Prostate gland (tissue), 2 donors: Measurements from ENCODE around the gene HTR7. TPM values are rescaled to one million over a fixed set of nuclear protein-coding genes. Genes with fewer than 3 reads are reported as not detected.

ENCODE experiments used
- DNase-seq: peaks from one replicate; pipeline ENCODE4 v3.0.0-alpha.2; 2019; ENCODE audit warnings: low spot score
- H3K27ac ChIP-seq, 2 donors: fragments of 200-600 bp; sonication (generic); 2 replicates each; pipeline ENCODE4 v1.5.1; 2017 to 2019
- H3K27me3 ChIP-seq: fragments of 200-600 bp; sonication (generic); replicated peaks from 2 replicates; pipeline ENCODE4 v1.5.1; 2019; ENCODE audit not compliant: insufficient read depth
- H3K36me3 ChIP-seq, 2 donors: fragments of 200-600 bp; sonication (generic); 1 replicate in 1 of 2; 2 replicates in 1 of 2; pipeline versions ENCODE4 v1.5.1 to v1.8.1; 2017 to 2019
- H3K4me1 ChIP-seq: fragments of 200-600 bp; sonication (generic); replicated peaks from 2 replicates; pipeline ENCODE4 v1.5.1; 2019
- H3K4me3 ChIP-seq, 2 donors: fragments of 200-600 bp; sonication (generic); 2 replicates each; pipeline ENCODE4 v1.5.1; 2017 to 2019
- H3K9me3 ChIP-seq: fragments of 200-600 bp; sonication (generic); 2 replicates; pipeline ENCODE4 v1.5.1; 2017
- POLR2A ChIP-seq: fragments of 450-650 bp; IDR thresholded peaks from one replicate; pipeline ENCODE4 v1.6.1; 2016; ENCODE audit warnings: antibody characterized with exemption, mild to moderate bottlenecking
- POLR2AphosphoS5 ChIP-seq: sonication (generic); formaldehyde crosslinking; IDR thresholded peaks from one replicate; pipeline ENCODE4 v1.6.1; 2017; ENCODE audit warnings: antibody characterized with exemption
- WGBS: methylation state at CpG from one replicate; pipeline ENCODE4 v1.1.5; 2018; 5-methylcytosine and 5-hydroxymethylcytosine counted together
- intact Hi-C: fragments of 100-400 bp; cut with DNase I; formaldehyde crosslinking; loops from one replicate; pipeline ENCODE4 v1.14.2; 2022
- total RNA-seq, 2 donors: library from RNA; depleted of rRNA; stranded (reverse); fragments of >200 nt; gene quantifications; one replicate each; pipeline ENCODE4 v1.1.0, GENCODE V29; 2016
- TF ChIP-seq, protein P1 (sequence below), 4 experiments: fragments of 200-600 bp in 2 of 4; fragments of 450-650 bp in 2 of 4; sonication (generic) in 2 of 4; IDR thresholded peaks; 1 replicate in 3 of 4; 2 replicates in 1 of 4; pipeline ENCODE4 v1.5.1; 2016 to 2019; ENCODE audit warnings: antibody characterized with exemption in 4 of 4, mild to moderate bottlenecking in 2 of 4, moderate library complexity in 2 of 4

The HTR7 gene
- total RNA-seq, 2 donors from 2014 or later = 0.77 to 3.5 TPM

DNA sequence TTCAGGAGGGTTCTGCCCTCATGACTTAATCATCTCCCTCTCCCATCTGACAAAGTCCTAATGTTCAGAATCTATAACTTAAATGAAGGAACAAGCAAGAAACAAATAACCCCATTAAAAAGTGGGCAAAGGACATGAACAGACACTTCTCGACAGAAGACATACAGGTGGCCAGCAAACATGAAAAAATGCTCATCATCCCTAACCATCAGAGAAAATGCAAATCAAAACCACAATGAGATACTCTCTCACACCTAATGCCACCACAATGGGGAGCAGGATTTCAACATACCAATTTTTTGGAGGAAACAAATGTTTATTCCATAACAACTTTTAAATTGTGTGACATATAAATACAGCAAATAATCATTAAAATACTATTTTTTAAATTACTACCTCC lies 3.0 kb upstream of the HTR7 start:
- Histone ChIP-seq H3K36me3 (no peaks in the 10 kb centered on the region), H3K4me1 (no peaks in the 10 kb centered on the region), H3K4me3 (no peak overlapping the region), H3K27me3 (no peaks in the 10 kb centered on the region), H3K27ac (no peak overlapping the region), H3K9me3 (no peaks in the 10 kb centered on the region)
- WGBS = 85% methylated on average over 1 of the region's 1 CpG
- no peak for DNase-seq
- TF ChIP-seq, protein P1, sequence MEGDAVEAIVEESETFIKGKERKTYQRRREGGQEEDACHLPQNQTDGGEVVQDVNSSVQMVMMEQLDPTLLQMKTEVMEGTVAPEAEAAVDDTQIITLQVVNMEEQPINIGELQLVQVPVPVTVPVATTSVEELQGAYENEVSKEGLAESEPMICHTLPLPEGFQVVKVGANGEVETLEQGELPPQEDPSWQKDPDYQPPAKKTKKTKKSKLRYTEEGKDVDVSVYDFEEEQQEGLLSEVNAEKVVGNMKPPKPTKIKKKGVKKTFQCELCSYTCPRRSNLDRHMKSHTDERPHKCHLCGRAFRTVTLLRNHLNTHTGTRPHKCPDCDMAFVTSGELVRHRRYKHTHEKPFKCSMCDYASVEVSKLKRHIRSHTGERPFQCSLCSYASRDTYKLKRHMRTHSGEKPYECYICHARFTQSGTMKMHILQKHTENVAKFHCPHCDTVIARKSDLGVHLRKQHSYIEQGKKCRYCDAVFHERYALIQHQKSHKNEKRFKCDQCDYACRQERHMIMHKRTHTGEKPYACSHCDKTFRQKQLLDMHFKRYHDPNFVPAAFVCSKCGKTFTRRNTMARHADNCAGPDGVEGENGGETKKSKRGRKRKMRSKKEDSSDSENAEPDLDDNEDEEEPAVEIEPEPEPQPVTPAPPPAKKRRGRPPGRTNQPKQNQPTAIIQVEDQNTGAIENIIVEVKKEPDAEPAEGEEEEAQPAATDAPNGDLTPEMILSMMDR (IDR thresholded peaks at IDR 0.05) = no peak
- TF ChIP-seq POLR2AphosphoS5 = no peak
- no peak for TF ChIP-seq POLR2A
- intact Hi-C loops = no loop called here

DNA sequence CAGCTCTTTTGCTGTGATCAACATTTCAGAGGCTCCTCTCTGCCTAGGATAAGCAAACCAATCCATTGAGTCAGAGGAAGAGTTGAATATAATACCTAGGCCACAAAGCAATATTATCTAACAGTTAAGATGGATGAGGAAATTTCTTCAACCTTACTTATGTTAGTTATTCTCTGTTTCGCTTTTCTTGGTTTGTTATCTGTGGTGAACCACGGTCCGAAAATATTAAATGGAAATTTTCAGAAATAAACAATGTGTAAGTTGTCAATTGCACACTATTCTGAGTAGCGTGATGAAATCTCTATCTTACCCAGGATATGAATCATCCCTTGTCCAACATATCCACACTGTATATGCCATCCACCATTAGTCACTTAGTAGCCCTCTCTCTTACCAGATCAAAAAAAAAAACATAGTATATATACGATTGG lies 1.5 kb upstream of the HTR7 start:
- Histone ChIP-seq H3K36me3 (no peaks in the 10 kb centered on the region), H3K27ac (no peak overlapping the region), H3K9me3 (no peaks in the 10 kb centered on the region), H3K27me3 (no peaks in the 10 kb centered on the region), H3K4me1 (no peaks in the 10 kb centered on the region), H3K4me3 (no peak overlapping the region)
- TF ChIP-seq, protein P1 (IDR thresholded peaks at IDR 0.05) = no peak
- TF ChIP-seq POLR2AphosphoS5 = no peak
- TF ChIP-seq POLR2A = no peak
- no peak for DNase-seq
- WGBS = 82% methylated on average over 5 of the region's 5 CpGs
- intact Hi-C loops = loop anchor here (10.0 kb wide), 1 partner anchor 105 kb away; no protein-coding TSS in a partner anchor

DNA sequence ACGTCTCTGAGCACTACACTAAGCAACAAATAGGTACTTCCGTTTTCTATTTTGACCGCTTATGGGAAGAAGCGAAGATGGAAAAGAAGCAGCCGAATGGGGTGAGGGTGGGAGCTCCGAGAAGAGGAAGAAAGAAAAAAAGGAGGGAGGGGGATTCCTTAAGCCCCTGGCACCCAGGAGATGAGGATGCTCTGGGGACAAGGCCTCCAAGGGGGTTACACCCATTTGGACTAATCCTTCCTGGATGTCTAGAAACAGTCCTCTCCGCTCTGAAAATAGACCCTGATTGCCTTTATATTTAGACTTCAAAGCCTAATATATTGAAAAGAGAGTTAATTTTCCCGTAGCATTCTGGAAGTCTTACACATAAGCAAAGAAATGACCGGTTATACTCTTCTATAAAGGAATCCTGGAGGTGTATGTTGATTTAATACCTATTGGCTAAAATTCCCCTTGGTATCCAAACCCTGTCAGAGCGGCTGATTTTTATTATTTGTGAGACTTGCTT lies 676 bp upstream of the HTR7 start:
- DNase-seq = no peak
- H3K27me3 ChIP-seq = no peaks in the 10 kb centered on the region
- H3K9me3 ChIP-seq = no peaks in the 10 kb centered on the region
- 38% methylated on average over 10 of the region's 10 CpGs for WGBS
- no peak overlapping the region for H3K27ac ChIP-seq
- TF ChIP-seq, protein P1 (IDR thresholded peaks at IDR 0.05) = no peak
- TF ChIP-seq POLR2AphosphoS5 (no peak), POLR2A (no peak)
- intact Hi-C loops = loop anchor here (10.0 kb wide), 1 partner anchor 104 kb away; no protein-coding TSS in a partner anchor
- no peaks in the 10 kb centered on the region for H3K4me1 ChIP-seq
- peak overlapping the region; percentile 42 to 46 for H3K4me3 ChIP-seq
- no peaks in the 10 kb centered on the region for H3K36me3 ChIP-seq

DNA sequence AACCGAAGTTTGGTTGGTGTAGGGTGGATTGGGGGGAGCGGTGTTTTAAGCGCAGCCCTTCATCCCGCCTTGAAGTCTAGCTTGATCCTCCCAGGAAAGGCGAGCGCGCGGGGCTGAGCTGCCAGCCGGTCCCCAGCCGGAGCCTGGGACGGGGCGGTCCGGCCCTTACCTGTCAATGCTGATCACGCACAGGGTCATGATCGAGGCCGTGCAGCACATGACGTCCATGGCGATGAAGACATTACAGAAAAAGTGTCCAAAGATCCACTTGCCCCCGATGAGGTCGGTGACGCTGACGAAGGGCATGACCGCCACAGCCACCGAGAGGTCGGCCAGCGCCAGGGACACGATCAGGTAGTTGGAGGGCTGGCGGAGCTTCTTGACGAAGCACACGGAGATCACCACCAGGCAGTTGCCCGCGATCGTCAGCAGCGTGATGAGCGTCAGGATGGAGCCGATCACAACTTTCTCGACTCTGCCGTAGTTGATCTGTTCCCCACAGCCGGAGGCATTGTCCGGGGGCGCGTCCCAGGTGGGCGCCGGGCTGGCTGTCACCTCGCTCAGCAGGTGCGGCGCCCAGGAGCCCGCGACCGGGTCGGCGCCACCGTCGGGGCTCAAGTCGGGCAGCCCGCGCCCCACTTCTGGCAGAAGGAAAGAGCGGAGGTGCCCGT lies 740 bp downstream of the HTR7 start:
- DNase-seq = no peak
- H3K27me3 ChIP-seq = no peaks in the 10 kb centered on the region
- 14% methylated on average over 31 of the region's 59 CpGs for WGBS

More for the DNA sequence above, 740 bp downstream of the HTR7 start:
- no peaks in the 10 kb centered on the region for H3K36me3 ChIP-seq
- no peaks in the 10 kb centered on the region for H3K9me3 ChIP-seq
- intact Hi-C loops = loop anchor here (10.0 kb wide), 1 partner anchor 102 kb away; no protein-coding TSS in a partner anchor
- TF ChIP-seq, protein P1 (IDR thresholded peaks at IDR 0.05) = no peak
- no peak for TF ChIP-seq POLR2A
- H3K4me1 ChIP-seq = no peaks in the 10 kb centered on the region
- peak overlapping the region in 1 of 2 donors; percentile 12 for H3K27ac ChIP-seq
- peak overlapping the region; percentile 42 to 46 for H3K4me3 ChIP-seq
